A549 (cell line): ENCODE measurements around the gene P2RY1. TPM values are rescaled to one million over a fixed set of nuclear protein-coding genes. Genes with fewer than 3 reads are reported as not detected.

Source experiments
- ATAC-seq, 2 experiments: fragments of 200-7000 bp in 1 of 2; fragments of >200 bp in 1 of 2; cut with Nextera tagmentation in 1 of 2; cut with Tn5 transposase in 1 of 2; 3 replicates each; pipeline versions ENCODE4 v1.8.0 to v1.9.1; 2018 to 2020; ENCODE audit warnings: mild to moderate bottlenecking in 1 of 2, moderate library complexity in 1 of 2
- CTCF ChIA-PET: fragments of 300-600 bp; sonication (Branson Sonifier 250); formaldehyde crosslinking; extraction: SDS; loops from one replicate; lab custom pipeline; 2021; ENCODE audit warnings: antibody characterized with exemption, inconsistent platforms; lab: Yijun Ruan, JAX
- POLR2A ChIA-PET: fragments of 350-600 bp; formaldehyde crosslinking; extraction: SDS; loops from one replicate; lab custom pipeline; 2021; ENCODE audit warnings: antibody characterized with exemption, inconsistent platforms; lab: Yijun Ruan, JAX
- DNase-seq, 2 experiments: peaks; one replicate each; pipeline versions ENCODE4 v3.0.0 to v3.0.0-alpha.2; 2011 to 2016; ENCODE audit warnings: low read depth in 1 of 2, low spot score in 1 of 2
- FAIRE-seq: peaks from 2 replicates; lab custom pipeline; 2011; peaks lifted over from hg19 to GRCh38; lab: Jason Lieb, UNC
- H3K27ac ChIP-seq, 2 experiments: fragments of >200 bp; sonication (Bioruptor Twin); formaldehyde crosslinking; 3 replicates each; pipeline ENCODE4 v1.5.1; 2016 to 2017
- H3K4me1 ChIP-seq: fragments of >200 bp; sonication (Bioruptor Twin); formaldehyde crosslinking; 3 replicates; pipeline ENCODE4 v1.6.1; 2016
- H3K4me2 ChIP-seq: fragments of >200 bp; sonication (Bioruptor Twin); formaldehyde crosslinking; 3 replicates; pipeline ENCODE4 v1.6.1; 2016
- H3K4me3 ChIP-seq: fragments of >200 bp; sonication (Bioruptor Twin); formaldehyde crosslinking; 3 replicates; pipeline ENCODE4 v1.5.1; 2016
- H3K9me3 ChIP-seq: fragments of >200 bp; sonication (Bioruptor Twin); formaldehyde crosslinking; 3 replicates; pipeline ENCODE4 v1.6.1; 2016
- CBX8 ChIP-seq: fragments of 200-600 bp; sonication (generic); IDR thresholded peaks from 2 replicates; pipeline ENCODE4 v1.6.1; 2016
- CHD4 ChIP-seq: fragments of 200-600 bp; sonication (generic); IDR thresholded peaks from 2 replicates; pipeline ENCODE4 v1.6.1; 2016; ENCODE audit warnings: antibody characterized with exemption, mild to moderate bottlenecking, borderline replicate concordance
- CTCF ChIP-seq: fragments of >200 bp; sonication (Bioruptor Twin); formaldehyde crosslinking; IDR thresholded peaks from 3 replicates; pipeline ENCODE4 v1.5.1; 2016
- EHMT2 ChIP-seq: fragments of 200-600 bp; sonication (generic); IDR thresholded peaks from 2 replicates; pipeline ENCODE4 v1.6.1; 2016; ENCODE audit warnings: antibody characterized with exemption, low read depth, mild to moderate bottlenecking, moderate library complexity
- EP300 ChIP-seq, 2 experiments: fragments of >200 bp; sonication (Bioruptor Twin); formaldehyde crosslinking; IDR thresholded peaks; 2 replicates in 1 of 2; 3 replicates in 1 of 2; pipeline ENCODE4 v1.6.1; 2016 to 2017
- FOSB ChIP-seq: fragments of 250-450 bp; sonication (Bioruptor Pico); IDR thresholded peaks from 2 replicates; pipeline ENCODE4 v1.5.0; 2020; ENCODE audit warnings: mild to moderate bottlenecking, moderate library complexity
- FOSL2 ChIP-seq, 2 experiments: fragments of 450-650 bp in 1 of 2; fragments of >200 bp in 1 of 2; sonication (Bioruptor Twin) in 1 of 2; formaldehyde crosslinking; IDR thresholded peaks; 2 replicates each; pipeline versions ENCODE4 v1.5.0 to v1.6.1; 2016 to 2020; ENCODE audit warnings: mild to moderate bottlenecking in 1 of 2, moderate library complexity in 1 of 2
- HES2 ChIP-seq: fragments of >200 bp; sonication (Bioruptor Twin); formaldehyde crosslinking; IDR thresholded peaks from 2 replicates; pipeline ENCODE4 v1.6.1; 2016
- HEYL ChIP-seq: fragments of 250-450 bp; sonication (Bioruptor Pico); IDR thresholded peaks from 2 replicates; pipeline ENCODE4 v1.8.0; 2021; ENCODE audit warnings: mild to moderate bottlenecking, moderate library complexity
- HOXB13 ChIP-seq: fragments of 250-450 bp; sonication (Bioruptor Pico); IDR thresholded peaks from 2 replicates; pipeline ENCODE4 v1.5.0; 2020; ENCODE audit warnings: low read depth, mild to moderate bottlenecking, moderate library complexity
- KDM5A ChIP-seq: fragments of 200-600 bp; sonication (generic); IDR thresholded peaks from 2 replicates; pipeline ENCODE4 v1.6.1; 2016; ENCODE audit warnings: antibody characterized with exemption, mild to moderate bottlenecking
- MAFK ChIP-seq: fragments of 450-650 bp; IDR thresholded peaks from 2 replicates; pipeline ENCODE4 v1.6.1; 2014; ENCODE audit not compliant: partially characterized antibody
- MYC ChIP-seq: IDR thresholded peaks from 2 replicates; pipeline ENCODE4 v1.6.1; 2012; ENCODE audit warnings: mild to moderate bottlenecking, inconsistent platforms, low read length, improper control_type of control experiment, borderline replicate concordance
- NFE2L2 ChIP-seq: fragments of 150-350 bp; conservative IDR thresholded peaks from 2 replicates; pipeline ENCODE4 v1.6.1; 2014; ENCODE audit warnings: low read length
- NPAS2 ChIP-seq: fragments of 250-450 bp; sonication (Bioruptor Pico); IDR thresholded peaks from 2 replicates; pipeline ENCODE4 v1.8.0; 2022; ENCODE audit warnings: mild to moderate bottlenecking, moderate library complexity, borderline replicate concordance
- NR3C1 ChIP-seq: fragments of >200 bp; sonication (Bioruptor Twin); formaldehyde crosslinking; IDR thresholded peaks from 3 replicates; pipeline ENCODE4 v1.6.1; 2017
- PHF8 ChIP-seq: fragments of 200-600 bp; sonication (generic); IDR thresholded peaks from 2 replicates; pipeline ENCODE4 v1.6.1; 2016; ENCODE audit warnings: low read depth, mild to moderate bottlenecking, antibody characterized with exemption, moderate library complexity, borderline replicate concordance
- POLR2A ChIP-seq: IDR thresholded peaks from 2 replicates; pipeline ENCODE4 v1.6.1; 2012; ENCODE audit warnings: mild to moderate bottlenecking, low read length
- POLR2AphosphoS2 ChIP-seq: conservative IDR thresholded peaks from 2 replicates; pipeline ENCODE4 v1.6.1; 2012; ENCODE audit warnings: low read length, improper control_type of control experiment, inconsistent platforms
- SREBF2 ChIP-seq: fragments of 450-650 bp; IDR thresholded peaks from 2 replicates; pipeline ENCODE4 v1.6.1; 2014; ENCODE audit warnings: mild to moderate bottlenecking, moderate library complexity
- TFCP2L1 ChIP-seq: fragments of 250-450 bp; sonication (Bioruptor Pico); IDR thresholded peaks from 2 replicates; pipeline ENCODE4 v1.5.0; 2021; ENCODE audit warnings: mild to moderate bottlenecking
- TP53 ChIP-seq: fragments of 250-450 bp; sonication (Bioruptor Pico); IDR thresholded peaks from 2 replicates; pipeline ENCODE4 v1.5.0; 2021; ENCODE audit warnings: mild to moderate bottlenecking, moderate library complexity
- ZNF302 ChIP-seq: fragments of 250-450 bp; sonication (Bioruptor Pico); IDR thresholded peaks from 2 replicates; pipeline ENCODE4 v1.9.0; 2021; ENCODE audit warnings: inconsistent platforms, mild to moderate bottlenecking, moderate library complexity
- ZSCAN20 ChIP-seq: fragments of 250-450 bp; sonication (Bioruptor Pico); IDR thresholded peaks from 2 replicates; pipeline ENCODE4 v1.8.0; 2022; ENCODE audit warnings: mild to moderate bottlenecking, moderate library complexity
- WGBS: methylation state at CpG from one replicate; pipeline ENCODE4 v1.1.6; 2017; ENCODE audit errors: missing lambda C conversion rate; 5-methylcytosine and 5-hydroxymethylcytosine counted together
- polyA plus RNA-seq, 4 experiments: library from polyadenylated mRNA; depleted of rRNA in 3 of 4; stranded (reverse); fragments of >200 nt; fragmentation: RNase III in 1 of 4; extraction: RNeasy Plus Mini Kit Qiagen cat#74134 plus additional on column Dnase treatment in 1 of 4; gene quantifications; 2 replicates in 3 of 4; 3 replicates in 1 of 4; pipeline ENCODE4 v1.2.3, GENCODE V29; 2011 to 2017
- TF ChIP-seq, protein P1 (sequence below): fragments of 200-600 bp; sonication (generic); IDR thresholded peaks from 2 replicates; pipeline ENCODE4 v1.6.1; 2016; ENCODE audit warnings: antibody characterized with exemption, mild to moderate bottlenecking, moderate library complexity
- TF ChIP-seq, protein P2 (sequence below): fragments of 250-450 bp; sonication (Bioruptor Pico); IDR thresholded peaks from 2 replicates; pipeline ENCODE4 v1.5.0; 2020; ENCODE audit warnings: low read depth, mild to moderate bottlenecking, moderate library complexity
- TF ChIP-seq, protein P3 (sequence below): fragments of 250-450 bp; sonication (Bioruptor Pico); IDR thresholded peaks from 2 replicates; pipeline ENCODE4 v1.5.0; 2021; ENCODE audit warnings: mild to moderate bottlenecking, moderate library complexity, borderline replicate concordance
- TF ChIP-seq, protein P4 (sequence below): IDR thresholded peaks from 2 replicates; pipeline ENCODE4 v1.6.1; 2012

The P2RY1 gene
- polyA plus RNA-seq, 2 of the 4 experiments (the other 2 are of a cell fraction), result 0.17 to 0.35 TPM

DNA sequence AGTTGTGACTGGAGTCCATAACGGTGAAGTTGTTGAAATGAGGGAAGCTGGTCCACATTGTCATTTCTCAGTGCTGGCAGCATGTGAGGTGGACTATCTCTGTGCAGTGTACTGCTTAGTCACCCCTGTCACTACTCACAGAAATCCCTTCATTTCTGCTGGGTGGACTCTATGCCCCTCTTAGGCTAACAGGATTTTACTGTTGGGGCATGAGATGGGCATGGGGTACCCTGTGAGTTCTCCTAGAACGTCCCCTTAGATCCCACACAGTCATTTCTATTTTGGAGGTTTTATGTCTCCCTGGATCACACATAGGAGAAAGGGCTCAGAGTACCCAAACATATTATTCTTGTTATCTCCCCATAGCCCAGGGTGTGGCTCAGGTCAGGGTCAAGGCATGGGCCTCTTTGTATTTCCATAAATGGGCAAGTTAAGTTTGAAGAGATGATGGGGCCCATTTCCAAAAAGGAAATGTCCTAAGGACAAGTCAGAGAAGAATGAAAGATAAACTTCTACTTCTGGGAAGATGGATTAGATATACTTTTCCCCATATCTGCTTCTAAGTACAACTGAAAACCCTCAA, 15.2 kb downstream of the P2RY1 start:
- TF ChIP-seq, protein P1, sequence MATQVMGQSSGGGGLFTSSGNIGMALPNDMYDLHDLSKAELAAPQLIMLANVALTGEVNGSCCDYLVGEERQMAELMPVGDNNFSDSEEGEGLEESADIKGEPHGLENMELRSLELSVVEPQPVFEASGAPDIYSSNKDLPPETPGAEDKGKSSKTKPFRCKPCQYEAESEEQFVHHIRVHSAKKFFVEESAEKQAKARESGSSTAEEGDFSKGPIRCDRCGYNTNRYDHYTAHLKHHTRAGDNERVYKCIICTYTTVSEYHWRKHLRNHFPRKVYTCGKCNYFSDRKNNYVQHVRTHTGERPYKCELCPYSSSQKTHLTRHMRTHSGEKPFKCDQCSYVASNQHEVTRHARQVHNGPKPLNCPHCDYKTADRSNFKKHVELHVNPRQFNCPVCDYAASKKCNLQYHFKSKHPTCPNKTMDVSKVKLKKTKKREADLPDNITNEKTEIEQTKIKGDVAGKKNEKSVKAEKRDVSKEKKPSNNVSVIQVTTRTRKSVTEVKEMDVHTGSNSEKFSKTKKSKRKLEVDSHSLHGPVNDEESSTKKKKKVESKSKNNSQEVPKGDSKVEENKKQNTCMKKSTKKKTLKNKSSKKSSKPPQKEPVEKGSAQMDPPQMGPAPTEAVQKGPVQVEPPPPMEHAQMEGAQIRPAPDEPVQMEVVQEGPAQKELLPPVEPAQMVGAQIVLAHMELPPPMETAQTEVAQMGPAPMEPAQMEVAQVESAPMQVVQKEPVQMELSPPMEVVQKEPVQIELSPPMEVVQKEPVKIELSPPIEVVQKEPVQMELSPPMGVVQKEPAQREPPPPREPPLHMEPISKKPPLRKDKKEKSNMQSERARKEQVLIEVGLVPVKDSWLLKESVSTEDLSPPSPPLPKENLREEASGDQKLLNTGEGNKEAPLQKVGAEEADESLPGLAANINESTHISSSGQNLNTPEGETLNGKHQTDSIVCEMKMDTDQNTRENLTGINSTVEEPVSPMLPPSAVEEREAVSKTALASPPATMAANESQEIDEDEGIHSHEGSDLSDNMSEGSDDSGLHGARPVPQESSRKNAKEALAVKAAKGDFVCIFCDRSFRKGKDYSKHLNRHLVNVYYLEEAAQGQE, result no peak
- TF ChIP-seq KDM5A (no peak), MAFK (no peak), SREBF2 (no peak), FOSB (CRISPR knock-in tag) (no peak), HOXB13 (no peak), TFCP2L1 (no peak), HES2 (no peak), PHF8 (no peak), NFE2L2 (no peak), EP300 (IDR thresholded peaks at IDR 0.05) (no peak), FOSL2 (IDR thresholded peaks at IDR 0.05) (no peak), FOSL2 (CRISPR knock-in tag; IDR thresholded peaks at IDR 0.05) (no peak), NPAS2 (CRISPR knock-in tag) (no peak), POLR2A (no peak), POLR2AphosphoS2 (no peak), ZNF302 (CRISPR knock-in tag) (no peak)
- TF ChIP-seq, protein P2, sequence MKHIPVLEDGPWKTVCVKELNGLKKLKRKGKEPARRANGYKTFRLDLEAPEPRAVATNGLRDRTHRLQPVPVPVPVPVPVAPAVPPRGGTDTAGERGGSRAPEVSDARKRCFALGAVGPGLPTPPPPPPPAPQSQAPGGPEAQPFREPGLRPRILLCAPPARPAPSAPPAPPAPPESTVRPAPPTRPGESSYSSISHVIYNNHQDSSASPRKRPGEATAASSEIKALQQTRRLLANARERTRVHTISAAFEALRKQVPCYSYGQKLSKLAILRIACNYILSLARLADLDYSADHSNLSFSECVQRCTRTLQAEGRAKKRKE (CRISPR knock-in tag), result no peak
- 18% methylated on average over 2 of the region's 2 CpGs for WGBS
- Histone ChIP-seq H3K4me2 (no peak overlapping the region), H3K4me3 (no peak overlapping the region), H3K4me1 (no peaks in the 10 kb centered on the region), H3K9me3 (peaks cover 5% of the 10 kb centered on the region; the same call in 1 of the 3 replicates), H3K27ac (no peak overlapping the region)
- ATAC-seq (no peak), FAIRE-seq (no peak), DNase-seq (no peak)
- ChIA-PET POLR2A (no interaction called here), CTCF (interaction anchor here (1.2 kb wide), 1 partner anchor 19 kb away, joined by 3 read pairs; no protein-coding TSS in a partner anchor)

GRCh38 chr3:152853196-152853595, 18.3 kb downstream of the P2RY1 start:
- whole genome bisulfite sequencing, result 18% methylated on average over 2 of the region's 2 CpGs
- ATAC-seq, result no peak
- no peak for FAIRE-seq
- no peak overlapping the region for H3K27ac ChIP-seq
- no peak for DNase-seq
- ChIA-PET CTCF (no interaction called here), POLR2A (no interaction called here)
- no peaks in the 10 kb centered on the region for H3K9me3 ChIP-seq
- no peak overlapping the region for H3K4me2 ChIP-seq
- TF ChIP-seq TP53 (CRISPR knock-in tag) (no peak), TFCP2L1 (no peak), MAFK (no peak), HES2 (no peak), EHMT2 (no peak), CHD4 (no peak), HEYL (CRISPR knock-in tag) (no peak), ZSCAN20 (CRISPR knock-in tag) (no peak), CBX8 (no peak), PHF8 (no peak), CTCF (no peak), NR3C1 (no peak), MYC (no peak)
- TF ChIP-seq, protein P3, sequence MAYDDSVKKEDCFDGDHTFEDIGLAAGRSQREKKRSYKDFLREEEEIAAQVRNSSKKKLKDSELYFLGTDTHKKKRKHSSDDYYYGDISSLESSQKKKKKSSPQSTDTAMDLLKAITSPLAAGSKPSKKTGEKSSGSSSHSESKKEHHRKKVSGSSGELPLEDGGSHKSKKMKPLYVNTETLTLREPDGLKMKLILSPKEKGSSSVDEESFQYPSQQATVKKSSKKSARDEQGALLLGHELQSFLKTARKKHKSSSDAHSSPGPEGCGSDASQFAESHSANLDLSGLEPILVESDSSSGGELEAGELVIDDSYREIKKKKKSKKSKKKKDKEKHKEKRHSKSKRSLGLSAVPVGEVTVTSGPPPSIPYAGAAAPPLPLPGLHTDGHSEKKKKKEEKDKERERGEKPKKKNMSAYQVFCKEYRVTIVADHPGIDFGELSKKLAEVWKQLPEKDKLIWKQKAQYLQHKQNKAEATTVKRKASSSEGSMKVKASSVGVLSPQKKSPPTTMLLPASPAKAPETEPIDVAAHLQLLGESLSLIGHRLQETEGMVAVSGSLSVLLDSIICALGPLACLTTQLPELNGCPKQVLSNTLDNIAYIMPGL (CRISPR knock-in tag), result no peak
- TF ChIP-seq, protein P2 (CRISPR knock-in tag), result no peak
- TF ChIP-seq, protein P4, sequence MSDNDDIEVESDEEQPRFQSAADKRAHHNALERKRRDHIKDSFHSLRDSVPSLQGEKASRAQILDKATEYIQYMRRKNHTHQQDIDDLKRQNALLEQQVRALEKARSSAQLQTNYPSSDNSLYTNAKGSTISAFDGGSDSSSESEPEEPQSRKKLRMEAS, result no peak
- no peaks in the 10 kb centered on the region for H3K4me1 ChIP-seq
- no peak overlapping the region for H3K4me3 ChIP-seq
